HEK293 (cell line): ENCODE measurements around the gene ROS1.
A peak's percentile ranks its signal among the peaks of the same experiment; 100 is the strongest.

Experiments used
- CTCF ChIA-PET: fragments of 350-600 bp; formaldehyde crosslinking; extraction: SDS; loops from one replicate; lab custom pipeline; 2021; ENCODE audit warnings: antibody characterized with exemption; lab: Yijun Ruan, JAX
- POLR2A ChIA-PET: fragments of 300-600 bp; formaldehyde crosslinking; extraction: SDS; loops from one replicate; lab custom pipeline; 2020; ENCODE audit warnings: antibody characterized with exemption, inconsistent platforms; lab: Yijun Ruan, JAX
- H3K27ac ChIP-seq: fragments of 200-500 bp; sonication (Bioruptor generic); 2 replicates; pipeline ENCODE4 v1.5.1; 2014; ENCODE audit warnings: low read depth, low read length, control low read depth, inconsistent platforms; ENCODE audit errors: extremely low read depth
- H3K36me3 ChIP-seq, 2 experiments: fragments of 200-500 bp in 1 of 2; sonication (Bioruptor generic) in 1 of 2; 1 replicate in 1 of 2; 2 replicates in 1 of 2; pipeline ENCODE4 v1.5.1; 2014 to 2017; ENCODE audit warnings: inconsistent platforms in 2 of 2, low read length in 2 of 2; ENCODE audit not compliant: control insufficient read depth in 2 of 2, insufficient read depth in 1 of 2
- H3K4me1 ChIP-seq: fragments of 200-500 bp; sonication (Bioruptor generic); 2 replicates; pipeline ENCODE4 v1.5.1; 2014; ENCODE audit warnings: mild to moderate bottlenecking, low read length, inconsistent platforms; ENCODE audit not compliant: control insufficient read depth, insufficient read depth
- H3K4me3 ChIP-seq: 2 replicates; pipeline ENCODE4 v1.5.1; 2011; ENCODE audit warnings: low read depth, mild to moderate bottlenecking, control low read depth, low read length, moderate library complexity
- H3K9me3 ChIP-seq: fragments of 200-500 bp; sonication (Bioruptor generic); 2 replicates; pipeline ENCODE4 v1.5.1; 2014; ENCODE audit warnings: low read depth, low read length, inconsistent platforms; ENCODE audit not compliant: control insufficient read depth, insufficient read depth
- HOXD13 ChIP-seq: sonication (generic); formaldehyde crosslinking; IDR thresholded peaks from 2 replicates; pipeline ENCODE4 v1.8.0; 2022; ENCODE audit warnings: missing genetic modification reagents, borderline replicate concordance
- IKZF3 ChIP-seq: fragments of 450-650 bp; IDR thresholded peaks from 2 replicates; pipeline ENCODE4 v1.5.0; 2018; ENCODE audit warnings: missing biosample characterization, mild to moderate bottlenecking, missing genetic modification characterization, moderate library complexity
- YY2 ChIP-seq: fragments of 450-650 bp; formaldehyde crosslinking; IDR thresholded peaks from 2 replicates; pipeline ENCODE4 v1.5.1; 2016; ENCODE audit warnings: missing biosample characterization, missing genetic modification characterization
- ZBTB8A ChIP-seq: fragments of 450-650 bp; formaldehyde crosslinking; IDR thresholded peaks from 2 replicates; pipeline ENCODE4 v1.5.1; 2016; ENCODE audit warnings: missing biosample characterization, missing genetic modification characterization
- ZFP69B ChIP-seq: fragments of 450-650 bp; formaldehyde crosslinking; IDR thresholded peaks from 2 replicates; pipeline ENCODE4 v1.5.1; 2016; ENCODE audit warnings: missing biosample characterization, missing genetic modification characterization
- ZNF140 ChIP-seq: fragments of 450-650 bp; formaldehyde crosslinking; IDR thresholded peaks from 2 replicates; pipeline ENCODE4 v1.5.1; 2016; ENCODE audit warnings: missing biosample characterization, missing genetic modification characterization
- ZNF324 ChIP-seq: fragments of 450-650 bp; formaldehyde crosslinking; IDR thresholded peaks from 2 replicates; pipeline ENCODE4 v1.5.1; 2016; ENCODE audit warnings: missing biosample characterization, missing genetic modification characterization
- ZNF404 ChIP-seq: fragments of 450-650 bp; formaldehyde crosslinking; IDR thresholded peaks from 2 replicates; pipeline ENCODE4 v1.5.1; 2017; ENCODE audit warnings: missing biosample characterization, missing genetic modification characterization
- ZNF416 ChIP-seq: fragments of 450-650 bp; formaldehyde crosslinking; IDR thresholded peaks from 2 replicates; pipeline ENCODE4 v1.5.1; 2016; ENCODE audit warnings: missing biosample characterization, missing genetic modification characterization
- ZNF501 ChIP-seq: fragments of 450-650 bp; formaldehyde crosslinking; IDR thresholded peaks from 2 replicates; pipeline ENCODE4 v1.5.1; 2016; ENCODE audit warnings: missing biosample characterization, missing genetic modification characterization
- ZNF561 ChIP-seq: fragments of 450-650 bp; IDR thresholded peaks from 2 replicates; pipeline ENCODE4 v1.5.1; 2018; ENCODE audit warnings: missing biosample characterization, missing genetic modification characterization, borderline replicate concordance
- ZNF623 ChIP-seq: fragments of 450-650 bp; formaldehyde crosslinking; IDR thresholded peaks from 2 replicates; pipeline ENCODE4 v1.5.1; 2016; ENCODE audit warnings: missing biosample characterization, missing genetic modification characterization
- ZNF654 ChIP-seq: fragments of 450-650 bp; formaldehyde crosslinking; IDR thresholded peaks from 2 replicates; pipeline ENCODE4 v1.5.1; 2016; ENCODE audit warnings: low read depth, missing biosample characterization, missing genetic modification characterization
- ZNF670 ChIP-seq: fragments of 450-650 bp; formaldehyde crosslinking; IDR thresholded peaks from 2 replicates; pipeline ENCODE4 v1.5.1; 2016; ENCODE audit warnings: missing biosample characterization, missing genetic modification characterization, low read depth
- ZNF843 ChIP-seq: fragments of 450-650 bp; formaldehyde crosslinking; IDR thresholded peaks from 2 replicates; pipeline ENCODE4 v1.5.1; 2016; ENCODE audit warnings: missing biosample characterization, missing genetic modification characterization
- ZSCAN16 ChIP-seq: fragments of 450-650 bp; formaldehyde crosslinking; IDR thresholded peaks from 2 replicates; pipeline ENCODE4 v1.5.1; 2016; ENCODE audit warnings: missing biosample characterization, missing genetic modification characterization
- TF ChIP-seq, protein P1 (sequence below): fragments of 450-650 bp; formaldehyde crosslinking; IDR thresholded peaks from 2 replicates; pipeline ENCODE4 v1.5.1; 2016; ENCODE audit warnings: missing biosample characterization, missing genetic modification characterization
- TF ChIP-seq, protein P2 (sequence below): fragments of 450-650 bp; formaldehyde crosslinking; IDR thresholded peaks from 2 replicates; pipeline ENCODE4 v1.5.1; 2016; ENCODE audit warnings: missing biosample characterization, missing genetic modification characterization
- TF ChIP-seq, protein P3 (sequence below): fragments of 450-650 bp; formaldehyde crosslinking; IDR thresholded peaks from 2 replicates; pipeline ENCODE4 v1.5.1; 2016; ENCODE audit warnings: missing biosample characterization, missing genetic modification characterization
- TF ChIP-seq, protein P4 (sequence below): fragments of 450-650 bp; formaldehyde crosslinking; IDR thresholded peaks from 2 replicates; pipeline ENCODE4 v1.5.1; 2017; ENCODE audit warnings: missing biosample characterization, missing genetic modification characterization
- TF ChIP-seq, protein P5 (sequence below): sonication (generic); formaldehyde crosslinking; IDR thresholded peaks from 2 replicates; pipeline ENCODE4 v1.8.1; 2022; ENCODE audit warnings: mild to moderate bottlenecking, moderate library complexity, missing genetic modification reagents
- TF ChIP-seq, protein P6 (sequence below): fragments of 450-650 bp; formaldehyde crosslinking; IDR thresholded peaks from 2 replicates; pipeline ENCODE4 v1.5.0; 2017; ENCODE audit warnings: missing biosample characterization, missing genetic modification characterization, borderline replicate concordance

The ROS1 gene

DNA sequence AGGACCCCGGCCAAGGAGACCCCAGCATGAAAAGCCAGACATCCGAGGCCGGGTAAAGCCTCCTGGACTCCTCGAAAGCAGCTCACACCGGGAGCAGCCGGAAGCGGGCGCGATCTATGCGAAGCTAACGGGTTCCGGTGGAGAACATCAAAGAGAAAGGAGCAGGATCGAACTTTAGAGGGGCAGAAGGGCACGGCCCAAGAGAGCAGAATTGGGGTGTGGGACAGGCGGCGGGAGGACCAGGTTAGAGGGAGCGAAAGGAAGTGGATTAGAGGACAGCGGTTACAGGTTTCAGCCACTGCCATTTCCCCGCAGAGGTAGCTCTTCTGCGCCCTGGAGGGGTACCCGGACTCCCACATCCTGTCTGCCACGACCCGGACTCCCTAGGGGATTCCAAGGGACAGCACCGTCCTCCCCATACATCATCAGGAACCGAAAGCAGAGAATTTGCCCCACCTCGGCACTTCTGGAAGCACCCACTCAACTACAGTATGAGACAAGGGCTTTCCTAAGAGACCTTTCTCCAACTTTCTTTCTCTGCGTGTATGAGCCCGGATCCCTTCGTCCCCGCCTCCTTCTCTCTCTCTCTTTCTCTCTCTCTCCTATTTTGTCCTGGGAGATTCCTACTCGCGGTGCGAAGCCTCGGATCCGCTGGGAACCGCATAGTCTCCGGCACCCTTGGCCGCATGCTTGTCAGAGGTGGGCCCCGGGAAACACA lies 160.9 kb downstream of the ROS1 start (continued):
- TF ChIP-seq ZNF140 (no peak), ZNF670 (tag by site-specific recombination) (no peak), ZFP69B (peak; percentile 94), ZNF623 (tag by site-specific recombination) (no peak), ZNF561 (tag by site-specific recombination) (no peak)

DNA sequence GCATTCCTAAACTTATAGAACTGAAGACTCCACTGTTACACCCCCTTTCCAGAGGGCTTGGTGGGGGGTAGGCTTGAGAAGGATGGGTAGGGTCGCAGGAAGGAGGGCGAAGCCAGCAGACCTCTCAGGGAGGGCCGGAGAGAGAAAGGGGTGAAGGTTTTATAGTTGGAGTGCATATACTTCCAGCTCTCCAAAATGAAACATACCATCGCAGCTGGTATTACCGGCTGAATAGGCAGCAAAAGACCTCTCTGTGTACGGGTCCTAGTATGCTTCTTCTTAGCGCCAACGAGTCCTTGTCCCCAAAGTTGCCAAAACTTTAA lies 161.4 kb downstream of the ROS1 start:
- TF ChIP-seq ZNF843 (tag by site-specific recombination), result no peak
- TF ChIP-seq, protein P1, sequence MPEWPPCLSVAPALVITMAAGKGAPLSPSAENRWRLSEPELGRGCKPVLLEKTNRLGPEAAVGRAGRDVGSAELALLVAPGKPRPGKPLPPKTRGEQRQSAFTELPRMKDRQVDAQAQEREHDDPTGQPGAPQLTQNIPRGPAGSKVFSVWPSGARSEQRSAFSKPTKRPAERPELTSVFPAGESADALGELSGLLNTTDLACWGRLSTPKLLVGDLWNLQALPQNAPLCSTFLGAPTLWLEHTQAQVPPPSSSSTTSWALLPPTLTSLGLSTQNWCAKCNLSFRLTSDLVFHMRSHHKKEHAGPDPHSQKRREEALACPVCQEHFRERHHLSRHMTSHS (tag by site-specific recombination), result no peak
- TF ChIP-seq IKZF3, result no peak
- no peak for TF ChIP-seq ZNF654 (tag by site-specific recombination)
- no peak for TF ChIP-seq ZNF404
- TF ChIP-seq ZNF501 (tag by site-specific recombination), result no peak
- TF ChIP-seq, protein P2, sequence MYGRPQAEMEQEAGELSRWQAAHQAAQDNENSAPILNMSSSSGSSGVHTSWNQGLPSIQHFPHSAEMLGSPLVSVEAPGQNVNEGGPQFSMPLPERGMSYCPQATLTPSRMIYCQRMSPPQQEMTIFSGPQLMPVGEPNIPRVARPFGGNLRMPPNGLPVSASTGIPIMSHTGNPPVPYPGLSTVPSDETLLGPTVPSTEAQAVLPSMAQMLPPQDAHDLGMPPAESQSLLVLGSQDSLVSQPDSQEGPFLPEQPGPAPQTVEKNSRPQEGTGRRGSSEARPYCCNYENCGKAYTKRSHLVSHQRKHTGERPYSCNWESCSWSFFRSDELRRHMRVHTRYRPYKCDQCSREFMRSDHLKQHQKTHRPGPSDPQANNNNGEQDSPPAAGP (tag by site-specific recombination), result no peak
- TF ChIP-seq, protein P3, sequence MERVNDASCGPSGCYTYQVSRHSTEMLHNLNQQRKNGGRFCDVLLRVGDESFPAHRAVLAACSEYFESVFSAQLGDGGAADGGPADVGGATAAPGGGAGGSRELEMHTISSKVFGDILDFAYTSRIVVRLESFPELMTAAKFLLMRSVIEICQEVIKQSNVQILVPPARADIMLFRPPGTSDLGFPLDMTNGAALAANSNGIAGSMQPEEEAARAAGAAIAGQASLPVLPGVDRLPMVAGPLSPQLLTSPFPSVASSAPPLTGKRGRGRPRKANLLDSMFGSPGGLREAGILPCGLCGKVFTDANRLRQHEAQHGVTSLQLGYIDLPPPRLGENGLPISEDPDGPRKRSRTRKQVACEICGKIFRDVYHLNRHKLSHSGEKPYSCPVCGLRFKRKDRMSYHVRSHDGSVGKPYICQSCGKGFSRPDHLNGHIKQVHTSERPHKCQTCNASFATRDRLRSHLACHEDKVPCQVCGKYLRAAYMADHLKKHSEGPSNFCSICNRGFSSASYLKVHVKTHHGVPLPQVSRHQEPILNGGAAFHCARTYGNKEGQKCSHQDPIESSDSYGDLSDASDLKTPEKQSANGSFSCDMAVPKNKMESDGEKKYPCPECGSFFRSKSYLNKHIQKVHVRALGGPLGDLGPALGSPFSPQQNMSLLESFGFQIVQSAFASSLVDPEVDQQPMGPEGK (tag by site-specific recombination), result no peak
- TF ChIP-seq, protein P4, sequence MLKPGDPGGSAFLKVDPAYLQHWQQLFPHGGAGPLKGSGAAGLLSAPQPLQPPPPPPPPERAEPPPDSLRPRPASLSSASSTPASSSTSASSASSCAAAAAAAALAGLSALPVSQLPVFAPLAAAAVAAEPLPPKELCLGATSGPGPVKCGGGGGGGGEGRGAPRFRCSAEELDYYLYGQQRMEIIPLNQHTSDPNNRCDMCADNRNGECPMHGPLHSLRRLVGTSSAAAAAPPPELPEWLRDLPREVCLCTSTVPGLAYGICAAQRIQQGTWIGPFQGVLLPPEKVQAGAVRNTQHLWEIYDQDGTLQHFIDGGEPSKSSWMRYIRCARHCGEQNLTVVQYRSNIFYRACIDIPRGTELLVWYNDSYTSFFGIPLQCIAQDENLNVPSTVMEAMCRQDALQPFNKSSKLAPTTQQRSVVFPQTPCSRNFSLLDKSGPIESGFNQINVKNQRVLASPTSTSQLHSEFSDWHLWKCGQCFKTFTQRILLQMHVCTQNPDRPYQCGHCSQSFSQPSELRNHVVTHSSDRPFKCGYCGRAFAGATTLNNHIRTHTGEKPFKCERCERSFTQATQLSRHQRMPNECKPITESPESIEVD (tag by site-specific recombination), result no peak
- no peak for TF ChIP-seq ZBTB8A
- TF ChIP-seq ZSCAN16, result no peak
- TF ChIP-seq ZNF324 (tag by site-specific recombination), result no peak
- TF ChIP-seq, all 188 proteins: peak for 0
- no peaks in the 10 kb centered on the region for H3K4me1 ChIP-seq
- no peaks in the 10 kb centered on the region for H3K9me3 ChIP-seq
- ChIA-PET CTCF (interaction anchor here (0.8 to 1.3 kb wide), 2 partner anchors 11 to 53 kb away, joined by 3 to 4 read pairs; no protein-coding TSS in a partner anchor), POLR2A (no interaction called here)
- H3K4me3 ChIP-seq, result peak overlapping the region; percentile 60
- no peaks in the 10 kb centered on the region for H3K36me3 ChIP-seq
- no peak overlapping the region for H3K27ac ChIP-seq

DNA sequence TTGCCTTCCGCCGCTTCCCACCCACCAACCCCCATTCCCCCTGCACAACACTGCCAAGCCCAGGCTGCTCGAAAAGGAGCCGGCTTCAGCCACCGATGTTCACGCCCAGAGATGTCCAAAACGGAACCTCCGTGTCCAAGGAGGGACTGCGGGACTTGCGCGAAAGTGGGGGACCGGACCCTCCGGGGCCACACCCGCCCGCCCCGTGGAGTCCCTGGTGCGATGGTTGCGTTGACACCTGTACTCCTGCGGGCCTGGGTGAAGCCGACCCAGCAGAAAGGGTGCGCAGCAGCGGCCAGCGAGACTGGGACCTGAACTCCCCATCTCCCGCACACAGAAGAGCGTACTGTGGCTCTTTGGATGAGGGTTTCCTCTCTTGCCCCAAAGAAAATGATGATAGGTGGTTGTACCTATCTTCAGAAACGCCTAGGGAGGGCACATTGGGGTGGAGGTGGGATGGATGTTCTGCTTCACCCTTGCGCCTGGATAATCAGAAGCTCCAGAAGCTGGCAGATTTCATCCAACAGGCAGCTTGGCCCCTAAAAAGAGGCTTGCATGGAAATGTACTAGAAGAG lies 162.3 kb downstream of the ROS1 start:
- ChIA-PET POLR2A (no interaction called here), CTCF (interaction anchor here (0.8 kb wide), 1 partner anchor 54 kb away, joined by 3 read pairs; no protein-coding TSS in a partner anchor)
- TF ChIP-seq, protein P5, sequence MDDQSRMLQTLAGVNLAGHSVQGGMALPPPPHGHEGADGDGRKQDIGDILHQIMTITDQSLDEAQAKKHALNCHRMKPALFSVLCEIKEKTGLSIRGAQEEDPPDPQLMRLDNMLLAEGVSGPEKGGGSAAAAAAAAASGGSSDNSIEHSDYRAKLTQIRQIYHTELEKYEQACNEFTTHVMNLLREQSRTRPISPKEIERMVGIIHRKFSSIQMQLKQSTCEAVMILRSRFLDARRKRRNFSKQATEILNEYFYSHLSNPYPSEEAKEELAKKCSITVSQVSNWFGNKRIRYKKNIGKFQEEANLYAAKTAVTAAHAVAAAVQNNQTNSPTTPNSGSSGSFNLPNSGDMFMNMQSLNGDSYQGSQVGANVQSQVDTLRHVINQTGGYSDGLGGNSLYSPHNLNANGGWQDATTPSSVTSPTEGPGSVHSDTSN (CRISPR knock-in tag), result no peak
- TF ChIP-seq, protein P6, sequence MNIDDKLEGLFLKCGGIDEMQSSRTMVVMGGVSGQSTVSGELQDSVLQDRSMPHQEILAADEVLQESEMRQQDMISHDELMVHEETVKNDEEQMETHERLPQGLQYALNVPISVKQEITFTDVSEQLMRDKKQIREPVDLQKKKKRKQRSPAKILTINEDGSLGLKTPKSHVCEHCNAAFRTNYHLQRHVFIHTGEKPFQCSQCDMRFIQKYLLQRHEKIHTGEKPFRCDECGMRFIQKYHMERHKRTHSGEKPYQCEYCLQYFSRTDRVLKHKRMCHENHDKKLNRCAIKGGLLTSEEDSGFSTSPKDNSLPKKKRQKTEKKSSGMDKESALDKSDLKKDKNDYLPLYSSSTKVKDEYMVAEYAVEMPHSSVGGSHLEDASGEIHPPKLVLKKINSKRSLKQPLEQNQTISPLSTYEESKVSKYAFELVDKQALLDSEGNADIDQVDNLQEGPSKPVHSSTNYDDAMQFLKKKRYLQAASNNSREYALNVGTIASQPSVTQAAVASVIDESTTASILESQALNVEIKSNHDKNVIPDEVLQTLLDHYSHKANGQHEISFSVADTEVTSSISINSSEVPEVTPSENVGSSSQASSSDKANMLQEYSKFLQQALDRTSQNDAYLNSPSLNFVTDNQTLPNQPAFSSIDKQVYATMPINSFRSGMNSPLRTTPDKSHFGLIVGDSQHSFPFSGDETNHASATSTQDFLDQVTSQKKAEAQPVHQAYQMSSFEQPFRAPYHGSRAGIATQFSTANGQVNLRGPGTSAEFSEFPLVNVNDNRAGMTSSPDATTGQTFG (tag by site-specific recombination), result no peak
- TF ChIP-seq YY2 (tag by site-specific recombination) (no peak), HOXD13 (no peak), ZSCAN16 (no peak), ZNF416 (tag by site-specific recombination) (no peak)
- H3K27ac ChIP-seq, result no peak overlapping the region
- H3K9me3 ChIP-seq, result no peaks in the 10 kb centered on the region
- H3K36me3 ChIP-seq, result no peaks in the 10 kb centered on the region
- H3K4me1 ChIP-seq, result no peaks in the 10 kb centered on the region
- H3K4me3 ChIP-seq, result no peak overlapping the region
